ENCODE data around the gene CYTH1.

DNA sequence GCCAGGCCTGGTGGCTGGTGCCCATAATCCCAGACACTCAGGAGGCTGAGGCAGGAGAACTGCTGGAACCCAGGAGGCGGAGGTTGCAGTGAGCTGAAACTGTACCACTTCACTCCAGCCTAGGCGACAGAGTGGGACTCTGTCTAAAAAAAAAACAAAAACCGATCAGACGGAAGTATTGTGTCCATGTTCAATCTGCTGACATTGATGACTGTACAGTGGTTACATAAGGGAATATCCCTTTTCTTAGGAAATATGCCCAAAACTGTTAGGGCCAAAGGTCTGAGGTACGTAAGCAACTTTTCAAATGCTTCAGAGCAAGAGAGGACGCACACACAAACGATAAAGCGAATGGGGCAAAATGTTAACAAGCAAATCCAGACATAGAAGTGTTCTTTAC is 135.0 kb downstream of the CYTH1 start:
- TF ChIP-seq CTCF (IDR thresholded peaks at IDR 0.05) (no peak), POLR2A (IDR thresholded peaks at IDR 0.05) (no peak)

Data from testis (tissue), 2 donors.